H1 (cell line): ENCODE measurements around the gene WBP4. TPM values are rescaled to one million over a fixed set of nuclear protein-coding genes. Genes with fewer than 3 reads are reported as not detected.
"Not testable (repeated sequence)": the region's sequence is repeated elsewhere in the genome, so short reads cannot be mapped to it uniquely, and the experiment has no call there.

Experiments
- CTCF ChIA-PET: fragments of 300-600 bp; sonication (Branson Sonifier 250); formaldehyde crosslinking; loops from one replicate; lab custom pipeline; 2021; ENCODE audit not compliant: partially characterized antibody; lab: Charles Lee
- POLR2A ChIA-PET: fragments of 300-600 bp; sonication (Branson Sonifier 250); formaldehyde crosslinking; loops from one replicate; lab custom pipeline; 2021; ENCODE audit warnings: inconsistent platforms; ENCODE audit not compliant: partially characterized antibody; lab: Charles Lee
- DNase-seq, 2 experiments: peaks; one replicate each; pipeline versions ENCODE4 v3.0.0 to v3.0.0-alpha.2; 2010 to 2022; ENCODE audit warnings: low spot score in 2 of 2, low read depth in 1 of 2, mixed read lengths in 1 of 2
- FAIRE-seq: peaks from 2 replicates; lab custom pipeline; 2011; peaks lifted over from hg19 to GRCh38; lab: Jason Lieb, UNC
- H2AFZ ChIP-seq: 2 replicates; pipeline ENCODE4 v1.8.1; 2012; ENCODE audit warnings: low read length, inconsistent platforms
- H2AK5ac ChIP-seq: 2 replicates; pipeline ENCODE4 v1.6.1; 2013; ENCODE audit warnings: low read depth, low read length
- H2BK120ac ChIP-seq: replicated peaks from 2 replicates; pipeline ENCODE3; 2013; ENCODE audit warnings: low read depth, low read length, inconsistent platforms
- H2BK12ac ChIP-seq: 2 replicates; pipeline ENCODE4 v1.6.1; 2013; ENCODE audit warnings: low read depth, low read length
- H2BK15ac ChIP-seq: 2 replicates; pipeline ENCODE4 v1.6.1; 2013; ENCODE audit warnings: low read length
- H2BK20ac ChIP-seq: 2 replicates; pipeline ENCODE4 v1.6.1; 2013; ENCODE audit warnings: low read length
- H2BK5ac ChIP-seq: 2 replicates; pipeline ENCODE4 v1.6.1; 2013; ENCODE audit warnings: low read depth, low read length
- H3K14ac ChIP-seq: 2 replicates; pipeline ENCODE4 v1.6.1; 2013; ENCODE audit warnings: inconsistent platforms; ENCODE audit not compliant: insufficient read length
- H3K18ac ChIP-seq: 2 replicates; pipeline ENCODE4 v1.6.1; 2013; ENCODE audit warnings: low read length; ENCODE audit errors: extremely low read depth
- H3K23ac ChIP-seq: 2 replicates; pipeline ENCODE4 v1.6.1; 2013; ENCODE audit warnings: inconsistent platforms; ENCODE audit not compliant: insufficient read length
- H3K23me2 ChIP-seq: 2 replicates; pipeline ENCODE4 v1.6.1; 2013; ENCODE audit warnings: low read depth, low read length
- H3K27ac ChIP-seq: 2 replicates; pipeline ENCODE4 v1.6.1; 2011; ENCODE audit warnings: low read depth, low read length, inconsistent platforms
- H3K27me3 ChIP-seq, 4 experiments: replicated peaks in 1 of 4; 1 replicate in 1 of 4; 2 replicates in 3 of 4; pipeline versions ENCODE4 v1.6.1 to v1.8.1; 2011 to 2013; ENCODE audit warnings: low read length in 3 of 4, mild to moderate bottlenecking in 3 of 4, inconsistent platforms in 2 of 4, mixed read lengths in 2 of 4, moderate library complexity in 1 of 4; ENCODE audit not compliant: control insufficient read depth in 3 of 4, insufficient read depth in 3 of 4; ENCODE audit errors: extremely low read depth in 1 of 4
- H3K36me3 ChIP-seq, 4 experiments: 2 replicates each; pipeline versions ENCODE4 v1.6.1 to v1.8.1; 2011 to 2013; ENCODE audit warnings: mild to moderate bottlenecking in 4 of 4, low read length in 3 of 4, moderate library complexity in 2 of 4, control low read depth in 1 of 4, inconsistent platforms in 1 of 4; ENCODE audit not compliant: insufficient read depth in 4 of 4, control insufficient read depth in 2 of 4
- H3K4ac ChIP-seq: replicated peaks from 2 replicates; pipeline ENCODE3; 2013; ENCODE audit warnings: low read length, low read depth, mixed read lengths, inconsistent platforms; ENCODE audit not compliant: insufficient read length
- H3K4me1 ChIP-seq, 4 experiments: replicated peaks in 1 of 4; 1 replicate in 1 of 4; 2 replicates in 3 of 4; pipeline versions ENCODE4 v1.6.1 to v1.8.1; 2011 to 2013; ENCODE audit warnings: low read length in 3 of 4, inconsistent platforms in 2 of 4, mixed read lengths in 1 of 4; ENCODE audit not compliant: insufficient read depth in 4 of 4, control insufficient read depth in 3 of 4
- H3K4me2 ChIP-seq, 2 experiments: 2 replicates each; pipeline versions ENCODE4 v1.6.1 to v1.8.1; 2011 to 2013; ENCODE audit warnings: low read depth in 2 of 2, low read length in 2 of 2, control low read depth in 1 of 2, inconsistent platforms in 1 of 2, mild to moderate bottlenecking in 1 of 2; ENCODE audit not compliant: insufficient read depth in 1 of 2
- H3K4me3 ChIP-seq, 4 experiments: fragments of 200-600, 300-600 bp in 1 of 4; sonication (generic), shearing (Covaris generic), sonication (Bioruptor Twin) in 1 of 4; 2 replicates each; pipeline versions ENCODE4 v1.5.1 to v1.8.1; 2011 to 2016; ENCODE audit warnings: low read length in 4 of 4, low read depth in 3 of 4, control low read depth in 2 of 4, inconsistent platforms in 2 of 4, mild to moderate bottlenecking in 2 of 4, mixed read lengths in 1 of 4, moderate library complexity in 1 of 4; ENCODE audit not compliant: insufficient read depth in 2 of 4; ENCODE audit errors: extremely low read depth in 1 of 4
- H3K56ac ChIP-seq: replicated peaks from 2 replicates; pipeline ENCODE3; 2013; ENCODE audit warnings: low read depth, mild to moderate bottlenecking, mixed read lengths, low read length, inconsistent platforms; ENCODE audit not compliant: insufficient read length
- H3K79me1 ChIP-seq: 2 replicates; pipeline ENCODE4 v1.6.1; 2013; ENCODE audit warnings: low read depth, low read length, control low read depth
- H3K79me2 ChIP-seq, 2 experiments: 2 replicates each; pipeline versions ENCODE4 v1.6.1 to v1.8.1; 2012 to 2013; ENCODE audit warnings: low read length in 2 of 2, mild to moderate bottlenecking in 2 of 2, inconsistent platforms in 1 of 2; ENCODE audit not compliant: insufficient read depth in 2 of 2, control insufficient read depth in 1 of 2
- H3K9ac ChIP-seq, 4 experiments: replicated peaks in 1 of 4; 1 replicate in 1 of 4; 2 replicates in 3 of 4; pipeline versions ENCODE4 v1.6.1 to v1.8.1; 2011 to 2013; ENCODE audit warnings: low read depth in 3 of 4, low read length in 3 of 4, control low read depth in 2 of 4, mild to moderate bottlenecking in 2 of 4, moderate library complexity in 2 of 4, inconsistent platforms in 1 of 4; ENCODE audit errors: extremely low read depth in 1 of 4
- H3K9me3 ChIP-seq, 2 experiments: 2 replicates each; pipeline versions ENCODE4 v1.6.1 to v1.8.1; 2012 to 2013; ENCODE audit warnings: mild to moderate bottlenecking in 2 of 2, moderate library complexity in 2 of 2, control low read depth in 1 of 2, inconsistent platforms in 1 of 2, low read depth in 1 of 2, low read length in 1 of 2, mixed read lengths in 1 of 2; ENCODE audit not compliant: insufficient read depth in 2 of 2
- H4K20me1 ChIP-seq, 2 experiments: replicated peaks in 1 of 2; 2 replicates each; pipeline versions ENCODE3 to v1.8.1; 2011 to 2013; ENCODE audit warnings: inconsistent platforms in 2 of 2, low read length in 2 of 2, mild to moderate bottlenecking in 1 of 2; ENCODE audit not compliant: insufficient read depth in 2 of 2, control insufficient read depth in 1 of 2
- H4K5ac ChIP-seq: 2 replicates; pipeline ENCODE4 v1.6.1; 2013; ENCODE audit warnings: low read length, low read depth, mixed read lengths, inconsistent platforms; ENCODE audit not compliant: insufficient read length
- H4K8ac ChIP-seq: 2 replicates; pipeline ENCODE4 v1.8.0; 2013; ENCODE audit warnings: mild to moderate bottlenecking, moderate library complexity, low read length, inconsistent platforms; ENCODE audit not compliant: insufficient read depth; ENCODE audit errors: extremely low read depth
- H4K91ac ChIP-seq: replicated peaks from 2 replicates; pipeline ENCODE3; 2013; ENCODE audit warnings: low read length, mixed read lengths, inconsistent platforms; ENCODE audit not compliant: insufficient read length
- WGBS, 2 experiments: shearing (Covaris generic) in 1 of 2; methylation state at CpG; one replicate each; pipeline versions ENCODE4 v1.1.6 to v1.1.7; 2013 to 2015; ENCODE audit warnings: low lambda C conversion rate in 2 of 2, mixed read lengths in 2 of 2, inconsistent platforms in 1 of 2, low coverage in 1 of 2, missing lambda C conversion rate in 1 of 2; ENCODE audit not compliant: insufficient replicate concordance in 2 of 2, insufficient coverage in 1 of 2, insufficient read length in 1 of 2; ENCODE audit errors: extremely low coverage in 1 of 2, missing lambda C conversion rate in 1 of 2; 5-methylcytosine and 5-hydroxymethylcytosine counted together
- polyA plus RNA-seq, 7 experiments: library from polyadenylated mRNA; depleted of rRNA in 3 of 7; stranded (reverse) in 5 of 7; unstranded in 2 of 7; fragments of >200 nt in 5 of 7; fragments of 200-250 nt in 2 of 7; gene quantifications; 1 replicate in 5 of 7; 2 replicates in 1 of 7; 4 replicates in 1 of 7; pipeline versions ENCODE4 v1.2.1 to v1.2.3, GENCODE V29; 2011 to 2013; ENCODE audit warnings: missing spikeins in 2 of 7, mixed read lengths in 2 of 7
- total RNA-seq: library from RNA; stranded (reverse); fragmentation: NEBNext Ultra II Directional; extraction: Animal tissue kit (Norgen Biotek cat#: 25700); gene quantifications from 2 replicates; pipeline ENCODE4 v1.2.1, GENCODE V29; 2021

Gene WBP4
- total and polyA plus RNA-seq, 2 of the 8 experiments (the other 6 are each of a cell fraction or from before 2014, with no cell fraction given), result 3.0 to 10.0 TPM

GRCh38 chr13:41036557-41036956 is 24.8 kb upstream of the WBP4 start:
- H4K20me1 ChIP-seq, result not testable (repeated sequence)

More at GRCh38 chr13:41036557-41036956, 24.8 kb upstream of the WBP4 start:
- DNase-seq, H3K36me3 ChIP-seq, H3K27ac ChIP-seq, H4K91ac ChIP-seq, H3K9me3 ChIP-seq, H3K18ac ChIP-seq, H3K23me2 ChIP-seq, H3K9ac ChIP-seq, H4K5ac ChIP-seq, H4K8ac ChIP-seq, H3K79me2 ChIP-seq, H2BK20ac ChIP-seq, H3K27me3 ChIP-seq, H2BK12ac ChIP-seq, H3K4me2 ChIP-seq, H3K4ac ChIP-seq, H3K4me3 ChIP-seq, H3K79me1 ChIP-seq, CTCF ChIA-PET, H2BK15ac ChIP-seq, H2BK120ac ChIP-seq, H2AK5ac ChIP-seq, FAIRE-seq, H3K14ac ChIP-seq, H3K56ac ChIP-seq, H3K23ac ChIP-seq, H2AFZ ChIP-seq, H2BK5ac ChIP-seq, POLR2A ChIA-PET, H3K4me1 ChIP-seq: not testable (repeated sequence)
- WGBS, 2 experiments, result 92% methylated on average over 5 of the region's 5 CpGs; no CpG with 5 or more reads in 1 of the 2 experiments
